DND-41 (cell line): ENCODE measurements around the gene RALY.
A peak's percentile ranks its signal among the peaks of the same experiment; 100 is the strongest.

Experiments used
- ATAC-seq: fragments of 200-7000 bp; cut with Tn5 transposase; 3 replicates; pipeline ENCODE4 v1.9.1; 2021; ENCODE audit warnings: low read depth; ENCODE audit not compliant: insufficient read depth
- DNase-seq: peaks from one replicate; pipeline ENCODE4 v3.0.0-alpha.2; 2020
- H2AFZ ChIP-seq: 2 replicates; pipeline ENCODE4 v1.6.0; 2012; ENCODE audit warnings: low read depth, low read length
- H3K27ac ChIP-seq: 2 replicates; pipeline ENCODE4 v1.5.1; 2012; ENCODE audit warnings: low read length, inconsistent platforms
- H3K27me3 ChIP-seq: fragments of 200-600 bp; sonication (generic); 2 replicates; pipeline ENCODE4 v1.6.0; 2012; ENCODE audit warnings: low read length, mild to moderate bottlenecking, inconsistent platforms; ENCODE audit not compliant: insufficient read depth, poor library complexity
- H3K36me3 ChIP-seq: 2 replicates; pipeline ENCODE4 v1.5.1; 2012; ENCODE audit warnings: low read length, inconsistent platforms; ENCODE audit not compliant: insufficient read depth
- H3K4me1 ChIP-seq: 2 replicates; pipeline ENCODE4 v1.5.1; 2012; ENCODE audit warnings: mild to moderate bottlenecking, low read length; ENCODE audit not compliant: insufficient read depth
- H3K4me2 ChIP-seq: 2 replicates; pipeline ENCODE4 v1.6.0; 2012; ENCODE audit warnings: mild to moderate bottlenecking, moderate library complexity, low read length, inconsistent platforms; ENCODE audit not compliant: insufficient read depth
- H3K4me3 ChIP-seq, 2 experiments: fragments of 200-600 bp in 1 of 2; shearing (Covaris generic) in 1 of 2; 2 replicates each; pipeline ENCODE4 v1.5.1; 2012 to 2016; ENCODE audit warnings: inconsistent platforms in 2 of 2, low read length in 2 of 2, mild to moderate bottlenecking in 2 of 2, low read depth in 1 of 2, moderate library complexity in 1 of 2
- H3K79me2 ChIP-seq: 2 replicates; pipeline ENCODE4 v1.6.0; 2012; ENCODE audit warnings: low read length, inconsistent platforms; ENCODE audit not compliant: insufficient read depth
- H3K9ac ChIP-seq: 2 replicates; pipeline ENCODE4 v1.6.0; 2012; ENCODE audit warnings: low read depth, mild to moderate bottlenecking, inconsistent platforms, low read length, moderate library complexity
- H3K9me3 ChIP-seq: 2 replicates; pipeline ENCODE4 v1.5.1; 2012; ENCODE audit warnings: low read length, moderate library complexity, mild to moderate bottlenecking, inconsistent platforms; ENCODE audit not compliant: insufficient read depth, severe bottlenecking
- H4K20me1 ChIP-seq: 2 replicates; pipeline ENCODE4 v1.6.0; 2012; ENCODE audit warnings: low read length; ENCODE audit not compliant: insufficient read depth
- EZH2 ChIP-seq: IDR thresholded peaks from 3 replicates; pipeline ENCODE4 v1.6.1; 2012; ENCODE audit warnings: borderline replicate concordance, low read depth, mild to moderate bottlenecking, moderate library complexity, low read length, inconsistent platforms; ENCODE audit not compliant: severe bottlenecking
- TF ChIP-seq, protein P1 (sequence below): IDR thresholded peaks from 2 replicates; pipeline ENCODE4 v1.5.1; 2012; ENCODE audit warnings: borderline replicate concordance, low read length, moderate library complexity, mild to moderate bottlenecking; ENCODE audit not compliant: poor library complexity, severe bottlenecking; ENCODE audit errors: extremely low read depth

RALY gene

DNA sequence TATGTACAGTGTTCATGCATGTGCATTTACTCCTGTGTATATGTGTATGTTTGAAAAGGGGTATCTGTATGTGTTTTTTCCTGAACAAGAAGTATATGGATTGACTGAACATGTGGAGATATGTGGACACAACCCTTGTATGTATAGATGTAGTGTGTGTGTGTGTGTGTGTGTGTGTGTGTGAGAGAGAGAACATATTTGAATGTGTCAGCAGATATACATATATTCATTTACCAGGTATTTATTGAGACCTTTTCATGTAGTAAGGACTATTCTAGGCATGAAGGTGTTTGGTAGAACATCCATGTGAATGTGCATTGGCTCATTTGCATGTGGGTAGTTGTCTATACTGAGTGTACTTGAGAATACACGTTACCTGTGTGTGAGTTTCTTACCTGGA is 79.1 kb downstream of the RALY start:
- ATAC-seq (no peak), DNase-seq (no peak)
- peaks cover 88% of the 10 kb centered on the region for H3K36me3 ChIP-seq
- H4K20me1 ChIP-seq, result peaks cover 94% of the 10 kb centered on the region
- no peak overlapping the region for H3K27ac ChIP-seq
- H3K9ac ChIP-seq, result no peak overlapping the region
- H3K9me3 ChIP-seq, result no peaks in the 10 kb centered on the region
- H3K4me2 ChIP-seq, result no peak overlapping the region
- H3K4me3 ChIP-seq, result no peak overlapping the region
- H3K27me3 ChIP-seq, result no peaks in the 10 kb centered on the region
- peaks cover 84% of the 10 kb centered on the region for H3K79me2 ChIP-seq
- H3K4me1 ChIP-seq, result no peaks in the 10 kb centered on the region
- no peak for TF ChIP-seq EZH2
- TF ChIP-seq, protein P1, sequence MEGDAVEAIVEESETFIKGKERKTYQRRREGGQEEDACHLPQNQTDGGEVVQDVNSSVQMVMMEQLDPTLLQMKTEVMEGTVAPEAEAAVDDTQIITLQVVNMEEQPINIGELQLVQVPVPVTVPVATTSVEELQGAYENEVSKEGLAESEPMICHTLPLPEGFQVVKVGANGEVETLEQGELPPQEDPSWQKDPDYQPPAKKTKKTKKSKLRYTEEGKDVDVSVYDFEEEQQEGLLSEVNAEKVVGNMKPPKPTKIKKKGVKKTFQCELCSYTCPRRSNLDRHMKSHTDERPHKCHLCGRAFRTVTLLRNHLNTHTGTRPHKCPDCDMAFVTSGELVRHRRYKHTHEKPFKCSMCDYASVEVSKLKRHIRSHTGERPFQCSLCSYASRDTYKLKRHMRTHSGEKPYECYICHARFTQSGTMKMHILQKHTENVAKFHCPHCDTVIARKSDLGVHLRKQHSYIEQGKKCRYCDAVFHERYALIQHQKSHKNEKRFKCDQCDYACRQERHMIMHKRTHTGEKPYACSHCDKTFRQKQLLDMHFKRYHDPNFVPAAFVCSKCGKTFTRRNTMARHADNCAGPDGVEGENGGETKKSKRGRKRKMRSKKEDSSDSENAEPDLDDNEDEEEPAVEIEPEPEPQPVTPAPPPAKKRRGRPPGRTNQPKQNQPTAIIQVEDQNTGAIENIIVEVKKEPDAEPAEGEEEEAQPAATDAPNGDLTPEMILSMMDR, result no peak
- no peak overlapping the region for H2AFZ ChIP-seq

DNA sequence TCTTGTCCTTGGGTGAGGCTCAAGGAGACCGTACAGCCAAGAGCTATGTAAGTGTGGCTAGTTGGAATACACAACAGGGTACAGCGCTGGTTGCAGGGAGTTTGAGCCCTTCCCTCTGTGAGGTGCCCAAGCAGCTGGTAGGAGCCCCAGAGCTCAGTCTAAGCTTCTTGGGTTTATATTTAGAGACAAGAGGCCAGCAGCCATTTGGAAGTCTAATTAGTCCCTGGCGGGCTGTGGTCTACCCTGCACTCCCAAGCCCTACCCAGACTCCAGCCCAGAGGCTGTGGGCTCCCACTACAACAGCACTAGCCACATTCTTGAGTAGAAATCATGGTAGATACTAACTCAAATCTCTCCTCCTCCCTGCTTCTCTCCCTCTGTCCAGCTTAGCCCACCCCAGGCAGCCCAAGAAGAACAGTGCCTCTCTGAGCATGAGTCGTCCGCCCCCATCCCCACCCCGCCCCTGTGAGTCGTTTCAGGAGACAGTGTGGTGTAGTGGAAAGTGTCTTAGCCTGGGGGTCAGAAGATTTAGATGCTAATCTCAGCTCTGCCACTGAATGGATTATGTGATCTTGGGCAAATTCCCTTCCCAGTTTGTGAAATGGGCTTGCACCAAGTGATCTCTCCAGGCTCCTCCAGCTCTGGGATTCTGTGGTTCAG is 80.5 kb downstream of the RALY start:
- DNase-seq (no peak), ATAC-seq (no peak)
- no peak overlapping the region for H3K4me2 ChIP-seq
- no peak overlapping the region for H3K4me3 ChIP-seq
- H3K9ac ChIP-seq, result no peak overlapping the region
- H3K36me3 ChIP-seq, result peaks cover 95% of the 10 kb centered on the region
- H3K79me2 ChIP-seq, result peaks cover 79% of the 10 kb centered on the region
- no peaks in the 10 kb centered on the region for H3K4me1 ChIP-seq
- H3K9me3 ChIP-seq, result no peaks in the 10 kb centered on the region
- H4K20me1 ChIP-seq, result peaks cover 94% of the 10 kb centered on the region
- TF ChIP-seq EZH2, result no peak
- TF ChIP-seq, protein P1, result no peak
- H3K27ac ChIP-seq, result no peak overlapping the region
- no peaks in the 10 kb centered on the region for H3K27me3 ChIP-seq
- H2AFZ ChIP-seq, result no peak overlapping the region

DNA sequence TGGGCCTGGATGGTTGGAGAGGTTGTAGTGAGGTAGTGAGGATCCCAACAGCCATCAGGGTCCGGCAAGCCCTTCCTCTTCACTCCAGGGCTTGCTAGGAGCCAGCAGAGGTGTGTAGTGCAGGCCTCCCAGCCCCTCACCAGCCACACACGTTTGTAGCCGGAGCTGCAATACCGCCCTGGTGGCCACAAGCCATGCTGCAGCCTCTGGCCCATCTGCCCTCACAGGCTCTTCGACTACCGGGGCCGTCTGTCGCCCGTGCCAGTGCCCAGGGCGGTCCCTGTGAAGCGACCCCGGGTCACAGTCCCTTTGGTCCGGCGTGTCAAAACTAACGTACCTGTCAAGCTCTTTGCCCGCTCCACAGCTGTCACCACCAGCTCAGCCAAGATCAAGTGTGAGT is 81.9 kb downstream of the RALY start:
- peaks cover 92% of the 10 kb centered on the region for H4K20me1 ChIP-seq
- TF ChIP-seq, protein P1, result peak; percentile 28
- TF ChIP-seq EZH2, result no peak
- DNase-seq, result no peak

More for the DNA sequence above, 81.9 kb downstream of the RALY start:
- Histone ChIP-seq H3K4me2 (no peak overlapping the region), H3K9ac (no peak overlapping the region), H3K27me3 (no peaks in the 10 kb centered on the region), H2AFZ (no peak overlapping the region), H3K79me2 (peaks cover 65% of the 10 kb centered on the region), H3K27ac (no peak overlapping the region), H3K36me3 (peaks cover 98% of the 10 kb centered on the region), H3K4me1 (no peaks in the 10 kb centered on the region), H3K4me3 (no peak overlapping the region), H3K9me3 (no peaks in the 10 kb centered on the region)
- ATAC-seq, result peak; percentile 41; the same call in 1 of the 3 replicates
